Hepatocyte (in vitro differentiated cells): Measurements from ENCODE around the gene TACR2.

Experiments
- EZH2 ChIP-seq: fragments of 200-600 bp; sonication (generic); IDR thresholded peaks from 2 replicates; pipeline ENCODE4 v1.6.1; 2016; ENCODE audit warnings: antibody characterized with exemption, mild to moderate bottlenecking, borderline replicate concordance
- EZH2phosphoT487 ChIP-seq: fragments of 200-600 bp; sonication (generic); IDR thresholded peaks from one replicate; pipeline ENCODE4 v1.6.1; 2018; ENCODE audit warnings: antibody characterized with exemption, mild to moderate bottlenecking, low read depth, moderate library complexity; ENCODE audit not compliant: unreplicated experiment, severe bottlenecking

- TF ChIP-seq EZH2phosphoT487 (no peak), EZH2 (no peak)
Observed at GRCh38 chr10:69464801-69465401, 48.2 kb upstream of the TACR2 start.
